HepG2 (cell line): ENCODE data around the gene GPR42.

ENCODE experiments used
- DNMT1 ChIP-seq: sonication (generic); formaldehyde crosslinking; IDR thresholded peaks from 2 replicates; pipeline ENCODE4 v1.5.1; 2020; ENCODE audit warnings: mild to moderate bottlenecking, missing genetic modification reagents
- GTF2F1 ChIP-seq: fragments of 150-350 bp; IDR thresholded peaks from 2 replicates; pipeline ENCODE4 v1.6.1; 2014; ENCODE audit warnings: low read length
- IRF2 ChIP-seq: IDR thresholded peaks from 2 replicates; pipeline ENCODE4 v1.6.1; 2018; ENCODE audit warnings: missing genetic modification reagents, missing compliant biosample characterization
- JUNB ChIP-seq: sonication (generic); formaldehyde crosslinking; IDR thresholded peaks from 2 replicates; pipeline ENCODE4 v1.8.0; 2022; ENCODE audit warnings: missing genetic modification reagents, mild to moderate bottlenecking, borderline replicate concordance
- SNAPC5 ChIP-seq: sonication (generic); formaldehyde crosslinking; IDR thresholded peaks from 2 replicates; pipeline ENCODE4 v1.8.1; 2023; ENCODE audit warnings: mild to moderate bottlenecking, missing genetic modification reagents, borderline replicate concordance
- ZNF292 ChIP-seq: sonication (generic); formaldehyde crosslinking; IDR thresholded peaks from 2 replicates; pipeline ENCODE4 v1.8.1; 2022; ENCODE audit warnings: mild to moderate bottlenecking, low read depth, missing genetic modification reagents, borderline replicate concordance

GRCh38 chr19:35331551-35332214, 39.2 kb upstream of the GPR42 start:
- TF ChIP-seq JUNB (no peak), GTF2F1 (no peak), DNMT1 (CRISPR knock-in tag) (no peak), SNAPC5 (CRISPR knock-in tag) (no peak), IRF2 (CRISPR knock-in tag) (no peak), ZNF292 (CRISPR knock-in tag) (no peak)
